GM21528 (cell line): ENCODE measurements around the gene NEK11.

Source experiments
- ATAC-seq: cut with Tn5 transposase; IDR thresholded peaks from one replicate; pipeline ENCODE4 v1.9.1; 2021; ENCODE audit warnings: mild to moderate bottlenecking, moderate library complexity; ENCODE audit not compliant: unreplicated experiment, low FRiP score

Gene NEK11

GRCh38 chr3:131221731-131222130, 195.1 kb downstream of the NEK11 start:
- ATAC-seq: no peak

GRCh38 chr3:131222599-131222998, 195.9 kb downstream of the NEK11 start:
- no peak for ATAC-seq

GRCh38 chr3:131223373-131224289, 197.0 kb downstream of the NEK11 start:
- ATAC-seq: no peak

GRCh38 chr3:131224886-131225550, 198.3 kb downstream of the NEK11 start:
- no peak for ATAC-seq

- ATAC-seq: no peak
These were observed 201.8 kb downstream of the NEK11 start for GRCh38 chr3:131228522-131228921.

GRCh38 chr3:131231710-131232389, 205.2 kb downstream of the NEK11 start:
- no peak for ATAC-seq

- no peak for ATAC-seq
These were observed 206.1 kb downstream of the NEK11 start for GRCh38 chr3:131232711-131233267.

- ATAC-seq: no peak
These were observed 207.4 kb downstream of the NEK11 start for GRCh38 chr3:131233900-131234668.

- no peak for ATAC-seq
These were observed 209.7 kb downstream of the NEK11 start for GRCh38 chr3:131236421-131236820.

GRCh38 chr3:131238496-131238895, 211.8 kb downstream of the NEK11 start:
- ATAC-seq: no peak

- ATAC-seq: no peak
These were observed 212.6 kb downstream of the NEK11 start for GRCh38 chr3:131239267-131239666.

GRCh38 chr3:131242201-131242600, 215.5 kb downstream of the NEK11 start:
- no peak for ATAC-seq

- no peak for ATAC-seq
These were observed 223.8 kb downstream of the NEK11 start for GRCh38 chr3:131250466-131250865.

- ATAC-seq: no peak
These were observed 233.8 kb downstream of the NEK11 start for GRCh38 chr3:131260525-131260924.

GRCh38 chr3:131261104-131261503, 234.4 kb downstream of the NEK11 start:
- no peak for ATAC-seq

- ATAC-seq: no peak
These were observed 248.9 kb downstream of the NEK11 start for GRCh38 chr3:131275556-131275955.

GRCh38 chr3:131277836-131278497, 251.3 kb downstream of the NEK11 start:
- ATAC-seq: no peak

- ATAC-seq: no peak
These were observed 252.9 kb downstream of the NEK11 start for GRCh38 chr3:131279577-131279976.

- no peak for ATAC-seq
These were observed 255.7 kb downstream of the NEK11 start for GRCh38 chr3:131282379-131282778.

- ATAC-seq: no peak
These were observed 256.3 kb downstream of the NEK11 start for GRCh38 chr3:131282967-131283366.
